Measurements from ENCODE around the gene ASB4.

ASB4 gene

GRCh38 chr7:95526128-95526738, 40.5 kb downstream of the ASB4 start:
- peak; percentile 91 for DNase-seq (ENCODE audit: low spot score)

- peak; percentile 93 for DNase-seq (ENCODE audit: low spot score)
Measured at GRCh38 chr7:95527033-95527775, 41.5 kb downstream of the ASB4 start.

DNA sequence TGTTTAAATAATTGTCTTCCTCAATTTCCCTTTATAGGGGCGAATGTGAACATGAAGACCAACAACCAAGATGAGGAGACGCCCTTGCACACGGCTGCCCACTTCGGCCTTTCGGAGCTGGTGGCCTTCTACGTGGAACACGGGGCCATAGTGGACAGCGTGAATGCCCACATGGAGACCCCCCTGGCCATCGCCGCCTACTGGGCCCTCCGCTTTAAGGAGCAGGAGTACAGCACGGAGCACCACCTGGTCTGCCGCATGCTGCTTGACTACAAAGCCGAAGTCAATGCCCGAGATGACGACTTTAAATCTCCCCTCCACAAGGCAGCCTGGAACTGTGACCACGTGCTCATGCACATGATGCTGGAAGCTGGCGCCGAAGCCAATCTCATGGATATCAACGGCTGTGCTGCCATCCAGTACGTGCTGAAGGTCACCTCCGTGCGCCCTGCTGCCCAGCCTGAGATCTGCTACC, 42.1 kb downstream of the ASB4 start:
- DNase-seq (ENCODE audit: low spot score) = no peak

DNA sequence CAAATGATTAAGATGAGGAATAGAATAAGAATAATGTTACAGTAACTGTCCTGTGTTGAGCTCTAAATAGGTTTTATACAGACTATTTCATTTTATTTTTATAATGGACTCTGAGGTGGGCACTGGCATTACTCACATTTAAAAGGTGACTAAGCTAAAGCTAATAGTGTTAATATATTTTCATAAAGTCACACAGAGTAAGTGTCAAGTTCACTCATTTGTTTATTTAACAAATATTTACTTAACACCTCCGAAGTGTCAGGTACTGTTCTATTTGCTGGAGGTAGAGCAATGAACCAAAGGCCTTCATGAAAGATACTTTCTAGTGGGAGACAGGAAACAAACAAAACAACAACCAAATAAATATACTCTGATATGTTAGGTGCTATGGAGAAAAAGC, 44.0 kb downstream of the ASB4 start:
- DNase-seq (ENCODE audit: low spot score) = no peak

- DNase-seq (ENCODE audit: low spot score) = no peak
Measured at GRCh38 chr7:95530881-95531280, 45.1 kb downstream of the ASB4 start.

GRCh38 chr7:95531605-95532219, 46.0 kb downstream of the ASB4 start:
- no peak for DNase-seq (ENCODE audit: low spot score)

- no peak for DNase-seq (ENCODE audit: low spot score)
Measured at GRCh38 chr7:95534796-95535195, 49.1 kb downstream of the ASB4 start.

DNA sequence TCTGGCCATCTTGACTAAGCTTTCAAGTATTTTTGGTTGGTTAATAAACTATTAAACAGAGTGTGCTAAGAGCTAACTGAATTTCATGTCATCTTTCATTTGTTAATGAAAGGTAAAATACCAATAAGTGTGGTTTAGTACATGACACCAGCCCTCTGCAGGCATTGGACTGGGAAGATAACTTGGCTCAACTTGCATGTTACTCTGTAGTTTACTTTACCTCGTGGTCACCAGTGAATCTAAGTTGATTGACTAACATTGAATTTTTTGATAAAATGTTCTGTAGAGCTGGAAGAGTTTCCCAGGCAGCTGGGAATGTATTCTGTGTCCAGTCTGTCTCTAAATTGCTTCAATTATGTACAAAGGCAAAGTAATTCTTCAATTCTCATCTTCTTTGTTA, 49.9 kb downstream of the ASB4 start:
- no peak for DNase-seq (ENCODE audit: low spot score)

DNA sequence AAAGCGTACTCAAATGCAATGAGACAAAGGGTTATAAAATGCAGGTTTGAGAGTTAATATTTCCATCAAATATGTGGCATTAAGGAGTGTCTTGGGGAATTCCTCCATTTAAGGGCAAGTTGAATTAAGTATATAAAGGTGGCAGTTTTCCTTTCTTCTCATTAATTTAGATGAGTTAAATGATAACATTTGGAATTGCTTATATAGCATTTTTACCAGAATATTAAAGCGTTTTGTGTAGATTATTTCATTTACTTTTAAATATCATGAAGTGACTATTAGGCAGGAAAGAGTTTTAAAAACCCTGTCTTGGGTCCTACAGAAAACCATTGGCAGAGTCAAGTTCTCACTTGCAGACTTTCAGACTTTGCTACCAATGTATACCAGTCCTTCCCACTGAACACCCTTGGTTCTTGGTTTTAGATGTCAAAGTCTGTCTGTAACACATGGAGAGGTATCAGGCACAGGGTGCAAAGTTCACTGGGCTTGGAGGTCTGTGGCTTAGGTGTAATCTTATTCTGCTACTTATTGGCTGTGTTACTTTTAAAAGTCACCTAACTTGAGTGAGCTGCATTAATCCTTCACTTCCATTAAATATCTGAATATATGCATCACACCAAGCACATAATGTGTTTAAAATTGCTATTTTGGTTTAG, 51.0 kb downstream of the ASB4 start:
- DNase-seq (ENCODE audit: low spot score) = no peak

GRCh38 chr7:95537468-95537867, 51.7 kb downstream of the ASB4 start:
- DNase-seq (ENCODE audit: low spot score) = no peak

DNA sequence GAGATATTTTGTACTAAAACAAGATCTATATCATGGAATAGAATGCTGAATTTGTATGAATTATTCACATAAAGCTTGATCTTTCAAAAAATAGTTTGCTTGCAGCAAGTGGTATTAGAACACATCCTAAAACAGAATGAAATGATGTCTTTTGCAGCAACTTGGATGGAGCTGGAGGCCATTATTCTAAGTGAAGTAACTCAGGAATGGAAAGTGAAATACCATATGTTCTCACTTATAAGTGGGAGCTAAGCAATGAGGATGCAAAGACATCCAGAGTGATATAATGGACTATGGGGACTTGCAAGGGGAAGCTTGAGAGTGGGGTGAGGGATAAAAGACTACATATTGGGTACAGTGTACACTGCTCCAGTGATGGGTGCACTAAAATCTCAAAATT, 53.7 kb downstream of the ASB4 start:
- DNase-seq (ENCODE audit: low spot score) = no peak

GRCh38 chr7:95540366-95540765, 54.6 kb downstream of the ASB4 start:
- no peak for DNase-seq (ENCODE audit: low spot score)

DNA sequence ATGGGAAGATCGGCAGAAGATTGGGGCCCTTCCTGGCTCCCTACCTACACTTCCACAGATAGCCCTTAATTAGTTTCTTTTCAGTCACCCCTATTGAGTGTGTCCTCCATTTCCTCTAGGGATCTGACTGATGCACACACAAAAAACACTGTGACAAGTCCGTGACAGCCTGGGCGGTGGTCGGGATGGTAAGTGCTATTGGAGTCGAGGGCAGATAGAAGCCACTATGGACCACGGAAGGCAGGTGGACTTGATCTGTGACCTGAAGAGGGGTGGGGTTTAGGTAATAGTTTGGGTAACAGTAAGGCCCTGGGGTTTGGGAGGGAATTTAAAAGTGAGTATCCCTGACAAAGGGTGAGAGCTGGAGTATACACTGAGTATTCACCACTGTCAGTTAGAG, 57.6 kb downstream of the ASB4 start:
- DNase-seq (ENCODE audit: low spot score) = no peak

DNA sequence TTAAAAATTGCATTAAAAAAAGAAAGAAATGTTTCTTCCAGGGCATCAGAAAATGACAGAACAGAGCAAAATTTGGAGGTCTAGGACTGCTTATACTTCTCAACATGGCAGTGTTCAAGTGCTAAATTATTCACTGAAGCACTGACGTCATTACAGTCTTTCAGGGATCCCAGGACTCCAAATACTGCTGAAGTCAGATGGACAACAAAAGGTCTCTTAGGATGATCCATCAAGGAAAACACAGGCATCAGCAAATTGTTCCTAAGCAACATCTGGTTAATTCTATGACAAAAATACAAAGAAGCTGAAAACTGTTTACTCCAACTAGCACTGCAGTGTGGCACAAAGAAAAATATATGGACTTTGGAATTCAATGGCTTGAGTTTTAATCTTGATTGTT, 58.4 kb downstream of the ASB4 start:
- no peak for DNase-seq (ENCODE audit: low spot score)

DNA sequence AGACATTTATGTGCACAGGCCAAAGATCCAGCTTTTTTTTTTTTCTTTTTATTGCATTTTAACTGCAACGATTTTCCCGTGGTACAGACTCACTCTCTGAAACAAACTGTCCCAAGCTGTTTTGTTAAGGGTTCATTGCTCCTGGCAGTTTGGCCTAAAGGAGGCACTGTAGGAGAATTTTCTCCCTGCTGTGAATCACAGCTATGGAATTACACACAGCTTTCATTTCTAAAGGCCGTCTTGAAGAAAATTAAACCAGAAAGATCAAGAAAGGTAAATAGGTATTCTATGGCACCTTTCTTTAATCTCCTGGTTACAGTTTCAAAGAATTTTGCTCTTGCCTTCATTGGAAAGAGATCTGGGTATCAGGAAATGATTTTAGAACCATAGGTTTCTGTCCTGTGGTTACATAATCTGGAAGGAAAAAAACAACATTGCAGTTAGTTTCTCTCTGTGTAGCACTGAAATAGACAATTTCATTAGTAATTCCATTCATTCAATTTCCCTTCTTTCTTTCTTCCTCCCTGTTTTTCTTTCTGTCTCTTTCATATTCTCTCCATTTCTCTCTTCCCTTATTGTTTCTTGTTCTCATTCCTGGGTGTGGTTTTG, 59.4 kb downstream of the ASB4 start:
- peak; percentile 82 for DNase-seq (ENCODE audit: low spot score)

DNA sequence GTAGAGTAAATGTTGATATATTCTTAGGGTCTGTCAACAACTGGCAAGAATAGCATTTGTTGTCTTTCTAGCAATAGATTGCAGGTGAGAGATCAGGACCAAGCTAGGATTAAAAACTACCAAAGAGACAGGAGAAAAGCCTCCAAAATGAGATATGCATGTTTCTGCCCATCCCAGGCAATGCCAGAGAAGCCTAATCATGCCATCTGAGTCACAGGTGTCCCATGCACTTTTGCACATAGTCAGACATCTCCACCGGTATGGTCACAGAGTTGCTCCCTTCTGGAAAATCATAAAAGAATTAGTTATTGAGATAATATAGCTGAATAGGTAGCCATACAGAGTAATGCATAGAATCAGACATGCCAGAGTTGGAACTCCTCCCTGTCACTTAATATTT, 59.9 kb downstream of the ASB4 start:
- no peak for DNase-seq (ENCODE audit: low spot score)

DNA sequence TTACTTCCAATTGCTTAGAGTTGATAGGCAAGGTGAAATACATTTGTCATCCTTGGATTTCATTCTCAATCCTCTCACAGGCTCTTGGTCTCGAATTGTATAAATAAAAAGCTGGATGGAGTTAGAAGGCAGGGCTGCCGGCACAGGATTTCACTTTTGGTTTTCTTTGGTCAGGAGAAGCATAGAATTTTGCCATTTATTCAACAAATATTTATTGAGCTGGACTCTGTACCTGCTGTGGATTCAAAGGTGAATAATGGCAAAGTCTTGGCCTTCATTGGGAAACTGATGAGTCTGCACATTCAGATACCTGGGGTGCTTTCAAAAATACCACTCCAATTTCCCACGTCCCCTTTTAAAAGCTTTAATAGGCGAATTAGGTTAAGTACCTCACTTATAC, 60.9 kb downstream of the ASB4 start:
- DNase-seq (ENCODE audit: low spot score) = no peak

DNA sequence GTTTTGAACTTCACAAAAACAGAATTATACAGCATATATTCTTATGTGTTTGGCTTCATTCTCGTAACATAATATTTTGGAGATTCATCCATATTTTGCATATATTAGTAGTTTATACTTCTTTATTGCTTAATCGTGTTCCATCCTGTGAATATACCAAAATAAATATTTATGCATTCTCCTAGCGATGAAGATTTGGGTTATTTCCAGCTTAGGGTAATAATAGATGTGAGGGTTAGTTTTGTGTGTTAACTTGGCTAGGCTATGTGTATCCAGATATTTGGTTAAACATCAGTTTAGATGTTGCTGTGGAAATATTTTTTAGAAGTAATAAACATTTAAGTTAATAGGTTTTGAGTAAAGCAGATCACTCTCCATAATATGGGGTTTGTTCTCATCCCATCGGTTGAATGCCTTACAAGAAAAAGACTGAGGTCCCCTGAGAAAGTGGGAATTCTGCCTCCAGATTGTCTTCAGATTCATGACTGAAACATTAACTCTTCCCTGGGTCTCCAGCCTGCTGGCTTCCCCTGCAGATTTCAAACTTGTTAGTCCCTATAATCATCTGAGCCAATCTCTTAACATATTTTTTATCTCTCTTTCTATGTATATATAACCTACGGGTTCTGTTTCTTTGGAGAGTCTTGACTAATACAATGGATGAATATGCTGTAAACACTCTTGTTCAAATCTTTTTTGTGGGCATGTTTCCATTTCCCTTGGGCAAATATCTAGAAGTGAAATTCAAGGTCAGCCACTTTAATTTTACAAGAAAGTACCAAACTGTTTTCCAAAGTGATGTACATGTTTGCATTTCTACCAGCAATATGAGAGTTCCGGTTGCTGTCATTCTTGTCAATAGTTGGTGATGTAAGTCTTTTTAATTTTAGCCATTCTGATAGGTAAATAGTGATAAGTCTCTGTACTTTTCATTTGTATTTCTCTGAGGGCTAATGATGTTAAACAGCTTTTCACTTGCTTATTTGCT, 61.9 kb downstream of the ASB4 start:
- DNase-seq (ENCODE audit: low spot score) = no peak

DNA sequence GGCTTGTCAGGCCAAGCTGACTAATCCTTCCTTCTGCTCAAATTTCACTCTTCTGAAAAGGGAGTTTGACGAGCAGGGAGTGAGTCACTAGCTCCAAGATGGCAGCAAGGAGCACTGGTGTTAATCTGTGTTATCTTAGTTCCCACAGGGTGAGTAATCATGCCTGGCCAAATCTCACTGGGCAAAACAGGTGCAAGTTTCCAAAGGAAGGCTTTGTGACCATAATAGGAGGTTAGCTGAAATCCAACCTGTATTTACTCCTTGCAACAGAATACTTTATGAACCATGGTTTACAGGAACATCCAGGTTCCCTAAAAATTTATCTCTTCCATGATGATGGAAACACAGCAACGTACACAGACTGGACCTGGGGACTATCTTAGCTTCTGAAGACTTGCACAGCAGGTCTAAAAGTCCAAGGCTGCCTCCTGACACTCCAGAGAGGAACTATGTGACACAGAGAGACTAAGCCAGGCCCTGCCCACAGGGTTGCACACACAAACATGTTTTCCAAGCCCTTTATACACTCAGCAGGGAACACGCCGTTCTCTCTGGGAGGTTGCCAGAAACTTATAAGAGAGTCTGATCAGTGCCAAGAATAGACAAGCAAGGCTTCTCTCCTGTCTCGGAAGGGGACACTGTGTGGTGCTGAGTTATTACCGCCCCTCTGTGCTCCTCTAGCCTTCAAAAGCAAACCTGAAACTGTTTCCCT, 64.2 kb downstream of the ASB4 start:
- peak; percentile 97 for DNase-seq (ENCODE audit: low spot score)

GRCh38 chr7:95550546-95550945, 64.8 kb downstream of the ASB4 start:
- DNase-seq (ENCODE audit: low spot score) = no peak

Data from Ammon's horn (tissue), 1 donor.